Gastrocnemius medialis (tissue), 4 donors: ENCODE results near the gene EIF3K.
A peak's percentile ranks its signal among the peaks of the same experiment; 100 is the strongest.

Source experiments
- POLR2A ChIP-seq, 2 donors: fragments of 450-650 bp; IDR thresholded peaks; one replicate each; pipeline ENCODE4 v1.6.1; 2017; ENCODE audit warnings: antibody characterized with exemption in 2 of 2, mild to moderate bottlenecking in 2 of 2, moderate library complexity in 2 of 2
- TF ChIP-seq, protein P1 (sequence below), 5 experiments: fragments of 450-650 bp in 3 of 5; fragments of 200-600 bp in 2 of 5; sonication (generic) in 2 of 5; IDR thresholded peaks in 4 of 5; conservative IDR thresholded peaks in 1 of 5; 1 replicate in 4 of 5; 2 replicates in 1 of 5; pipeline ENCODE4 v1.5.1; 2016 to 2019; ENCODE audit warnings: antibody characterized with exemption in 5 of 5, mild to moderate bottlenecking in 3 of 5, moderate library complexity in 3 of 5

DNA sequence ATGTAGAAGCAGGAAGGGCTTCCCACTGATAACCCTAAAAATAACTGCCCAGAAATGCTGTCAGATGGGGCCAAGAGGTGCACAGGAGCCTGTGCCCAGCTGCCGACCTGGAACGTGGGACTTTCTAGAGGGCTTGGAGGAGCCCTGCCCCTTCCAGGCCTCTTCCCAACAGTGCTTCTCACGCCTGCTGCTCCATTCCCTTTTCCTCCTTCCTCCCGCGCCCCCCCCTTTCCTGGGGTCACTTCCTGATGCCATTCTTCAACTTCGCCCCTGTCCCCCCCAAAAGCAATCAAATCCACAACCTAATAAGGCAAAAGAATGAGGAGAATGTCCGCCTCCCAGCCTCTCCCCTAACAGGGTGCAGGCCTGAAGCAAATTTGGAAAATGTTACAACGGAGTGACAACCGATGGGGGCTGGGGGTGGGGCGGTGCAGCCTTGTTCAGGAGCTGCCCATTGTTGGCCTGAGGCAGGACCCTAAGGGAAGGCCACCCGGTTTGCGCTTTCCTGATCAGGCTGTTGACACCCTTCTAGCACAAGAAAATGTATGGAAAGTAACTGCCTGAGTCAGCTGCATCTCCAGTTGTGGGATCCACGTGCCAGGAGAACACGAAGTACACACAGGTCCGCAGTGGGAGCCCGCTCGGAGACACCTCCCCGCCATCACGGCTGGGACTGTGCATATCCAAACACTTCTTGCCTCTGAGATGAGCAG, 47.1 kb downstream of the EIF3K start:
- TF ChIP-seq, protein P1, sequence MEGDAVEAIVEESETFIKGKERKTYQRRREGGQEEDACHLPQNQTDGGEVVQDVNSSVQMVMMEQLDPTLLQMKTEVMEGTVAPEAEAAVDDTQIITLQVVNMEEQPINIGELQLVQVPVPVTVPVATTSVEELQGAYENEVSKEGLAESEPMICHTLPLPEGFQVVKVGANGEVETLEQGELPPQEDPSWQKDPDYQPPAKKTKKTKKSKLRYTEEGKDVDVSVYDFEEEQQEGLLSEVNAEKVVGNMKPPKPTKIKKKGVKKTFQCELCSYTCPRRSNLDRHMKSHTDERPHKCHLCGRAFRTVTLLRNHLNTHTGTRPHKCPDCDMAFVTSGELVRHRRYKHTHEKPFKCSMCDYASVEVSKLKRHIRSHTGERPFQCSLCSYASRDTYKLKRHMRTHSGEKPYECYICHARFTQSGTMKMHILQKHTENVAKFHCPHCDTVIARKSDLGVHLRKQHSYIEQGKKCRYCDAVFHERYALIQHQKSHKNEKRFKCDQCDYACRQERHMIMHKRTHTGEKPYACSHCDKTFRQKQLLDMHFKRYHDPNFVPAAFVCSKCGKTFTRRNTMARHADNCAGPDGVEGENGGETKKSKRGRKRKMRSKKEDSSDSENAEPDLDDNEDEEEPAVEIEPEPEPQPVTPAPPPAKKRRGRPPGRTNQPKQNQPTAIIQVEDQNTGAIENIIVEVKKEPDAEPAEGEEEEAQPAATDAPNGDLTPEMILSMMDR (IDR thresholded peaks at IDR 0.05 in 4 of 5, conservative IDR thresholded peaks at IDR 0.05 in 1 of 5) = no peak
- peak in 1 of 2 donors; percentile 24 for TF ChIP-seq POLR2A (IDR thresholded peaks at IDR 0.05)
